ENCODE measurements around the gene MARCHF11. TPM values are rescaled to one million over a fixed set of nuclear protein-coding genes. Genes with fewer than 3 reads are reported as not detected.

Gene MARCHF11
- total and polyA plus RNA-seq, 2 of the 8 experiments (the other 6 are each of a cell fraction or from before 2014, with no cell fraction given): 0.27 to 0.82 TPM

DNA sequence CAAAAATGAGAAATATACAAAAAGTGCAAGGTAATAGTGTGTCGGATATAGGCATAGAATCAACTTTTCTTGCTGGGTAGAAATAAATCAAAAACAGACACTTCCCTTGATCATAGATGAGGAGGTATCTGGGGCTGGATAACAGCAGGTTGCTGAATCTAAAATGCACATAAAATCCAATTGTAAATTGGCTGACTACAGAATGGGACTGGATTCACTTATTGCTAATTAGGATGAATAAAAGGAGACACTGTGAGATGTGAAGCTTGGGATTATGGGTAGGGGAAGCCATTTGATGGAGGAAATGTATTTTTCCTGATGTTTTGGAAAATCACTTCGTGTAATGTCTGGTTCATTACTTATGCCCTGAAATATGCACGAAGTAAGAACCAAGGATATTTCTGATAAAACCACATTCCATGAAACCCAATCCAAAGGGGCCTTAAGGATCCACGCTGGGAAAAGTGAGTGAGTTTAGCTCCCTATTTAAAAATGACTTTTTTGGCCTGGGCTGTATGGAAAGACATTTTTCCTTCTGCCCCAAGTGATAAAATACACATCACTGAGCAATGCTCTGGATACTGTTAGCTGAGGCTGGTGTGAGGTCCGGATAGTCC is 136.1 kb downstream of the MARCHF11 start:
- H3K27ac ChIP-seq (ENCODE audit: low read depth, low read length): no peak overlapping the region
- ChIA-PET CTCF (ENCODE audit: partially characterized antibody) (interaction anchor here (2.2 kb wide), 1 partner anchor 49 kb away, joined by 6 read pairs; no protein-coding TSS in a partner anchor), POLR2A (ENCODE audit: partially characterized antibody) (no interaction called here)
- no peaks in the 10 kb centered on the region for H3K79me1 ChIP-seq (ENCODE audit: low read depth, low read length)
- H3K23ac ChIP-seq (ENCODE audit: insufficient read length): no peak overlapping the region
- no peak overlapping the region for H3K4me2 ChIP-seq (ENCODE audit: insufficient read depth in 1 of 2, low read depth in 2 of 2, low read length in 2 of 2)
- no peak overlapping the region for H2BK20ac ChIP-seq (ENCODE audit: low read length)
- no peak overlapping the region for H4K8ac ChIP-seq (ENCODE audit: extremely low read depth, insufficient read depth, low read length)
- no peak overlapping the region for H2BK12ac ChIP-seq (ENCODE audit: low read depth, low read length)
- H3K9ac ChIP-seq (replicated peaks in 1 of 4; ENCODE audit: extremely low read depth in 1 of 4, low read depth in 3 of 4, low read length in 3 of 4): no peak overlapping the region
- no peaks in the 10 kb centered on the region for H3K36me3 ChIP-seq (ENCODE audit: control insufficient read depth in 2 of 4, insufficient read depth in 4 of 4, low read length in 3 of 4)
- H2BK5ac ChIP-seq (ENCODE audit: low read depth, low read length): no peak overlapping the region
- FAIRE-seq (no peak), DNase-seq (ENCODE audit: low read depth in 1 of 2, low spot score in 2 of 2) (no peak)
- H2BK15ac ChIP-seq (ENCODE audit: low read length): no peak overlapping the region
- no peak overlapping the region for H3K18ac ChIP-seq (ENCODE audit: extremely low read depth, low read length)
- H3K4me3 ChIP-seq (ENCODE audit: extremely low read depth in 1 of 4, insufficient read depth in 2 of 4, low read depth in 3 of 4, low read length in 4 of 4): no peak overlapping the region
- H3K23me2 ChIP-seq (ENCODE audit: low read depth, low read length): no peaks in the 10 kb centered on the region; the same call in 1 of the 2 replicates
- no peak overlapping the region for H3K56ac ChIP-seq (replicated peaks; ENCODE audit: insufficient read length, low read depth, low read length)
- H4K5ac ChIP-seq (ENCODE audit: insufficient read length, low read depth, low read length): no peak overlapping the region
- H3K14ac ChIP-seq (ENCODE audit: insufficient read length): no peak overlapping the region
- no peak overlapping the region for H2AFZ ChIP-seq (ENCODE audit: low read length)
- no peak overlapping the region for H3K4ac ChIP-seq (replicated peaks; ENCODE audit: insufficient read length, low read depth, low read length)
- no peaks in the 10 kb centered on the region for H3K4me1 ChIP-seq (replicated peaks in 1 of 4; ENCODE audit: control insufficient read depth in 3 of 4, insufficient read depth in 4 of 4, low read length in 3 of 4)
- no peak overlapping the region for H2AK5ac ChIP-seq (ENCODE audit: low read depth, low read length)
- H3K9me3 ChIP-seq (ENCODE audit: insufficient read depth in 2 of 2, low read depth in 1 of 2, low read length in 1 of 2): no peaks in the 10 kb centered on the region
- no peak overlapping the region for H2BK120ac ChIP-seq (replicated peaks; ENCODE audit: low read depth, low read length)
- H3K27me3 ChIP-seq (replicated peaks in 1 of 4; ENCODE audit: control insufficient read depth in 3 of 4, extremely low read depth in 1 of 4, insufficient read depth in 3 of 4, low read length in 3 of 4): no peaks in the 10 kb centered on the region
- H4K20me1 ChIP-seq (replicated peaks in 1 of 2; ENCODE audit: control insufficient read depth in 1 of 2, insufficient read depth in 2 of 2, low read length in 2 of 2): no peaks in the 10 kb centered on the region
- no peak overlapping the region for H4K91ac ChIP-seq (replicated peaks; ENCODE audit: insufficient read length, low read length)
- 85% methylated on average over 5 of the region's 5 CpGs; no CpG with 5 or more reads in 1 of the 2 experiments for WGBS, 2 experiments (ENCODE audit: extremely low coverage in 1 of 2, insufficient coverage in 1 of 2, insufficient read length in 1 of 2, insufficient replicate concordance in 2 of 2, low coverage in 1 of 2, low lambda C conversion rate in 2 of 2, missing lambda C conversion rate in 1 of 2)
- H3K79me2 ChIP-seq (ENCODE audit: control insufficient read depth in 1 of 2, insufficient read depth in 2 of 2, low read length in 2 of 2): no peaks in the 10 kb centered on the region
- no peak for TF ChIP-seq ZNF274 (IDR thresholded peaks at IDR 0.05; ENCODE audit: borderline replicate concordance, extremely low read depth, low read length)
- no peak for TF ChIP-seq SP4 (IDR thresholded peaks at IDR 0.05; ENCODE audit: low read length)
- no peak for TF ChIP-seq CREB1 (IDR thresholded peaks at IDR 0.05)
- no peak for TF ChIP-seq BRCA1 (IDR thresholded peaks at IDR 0.05; ENCODE audit: low read depth, low read length)
- no peak for TF ChIP-seq KDM5A (IDR thresholded peaks at IDR 0.05; ENCODE audit: low read length)
- TF ChIP-seq POU5F1 (IDR thresholded peaks at IDR 0.05; ENCODE audit: low read depth, low read length): no peak
- TF ChIP-seq CHD1 (IDR thresholded peaks at IDR 0.05; ENCODE audit: low read depth, low read length): no peak
- TF ChIP-seq SP1 (IDR thresholded peaks at IDR 0.05; ENCODE audit: low read depth, low read length): no peak
- TF ChIP-seq, protein P1, sequence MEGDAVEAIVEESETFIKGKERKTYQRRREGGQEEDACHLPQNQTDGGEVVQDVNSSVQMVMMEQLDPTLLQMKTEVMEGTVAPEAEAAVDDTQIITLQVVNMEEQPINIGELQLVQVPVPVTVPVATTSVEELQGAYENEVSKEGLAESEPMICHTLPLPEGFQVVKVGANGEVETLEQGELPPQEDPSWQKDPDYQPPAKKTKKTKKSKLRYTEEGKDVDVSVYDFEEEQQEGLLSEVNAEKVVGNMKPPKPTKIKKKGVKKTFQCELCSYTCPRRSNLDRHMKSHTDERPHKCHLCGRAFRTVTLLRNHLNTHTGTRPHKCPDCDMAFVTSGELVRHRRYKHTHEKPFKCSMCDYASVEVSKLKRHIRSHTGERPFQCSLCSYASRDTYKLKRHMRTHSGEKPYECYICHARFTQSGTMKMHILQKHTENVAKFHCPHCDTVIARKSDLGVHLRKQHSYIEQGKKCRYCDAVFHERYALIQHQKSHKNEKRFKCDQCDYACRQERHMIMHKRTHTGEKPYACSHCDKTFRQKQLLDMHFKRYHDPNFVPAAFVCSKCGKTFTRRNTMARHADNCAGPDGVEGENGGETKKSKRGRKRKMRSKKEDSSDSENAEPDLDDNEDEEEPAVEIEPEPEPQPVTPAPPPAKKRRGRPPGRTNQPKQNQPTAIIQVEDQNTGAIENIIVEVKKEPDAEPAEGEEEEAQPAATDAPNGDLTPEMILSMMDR (IDR thresholded peaks at IDR 0.05; ENCODE audit: control extremely low read depth in 1 of 3, insufficient read depth in 1 of 3, low read depth in 1 of 3, low read length in 3 of 3): no peak
- no peak for TF ChIP-seq RBBP5 (IDR thresholded peaks at IDR 0.05; ENCODE audit: borderline replicate concordance, low read depth, low read length)

All from H1 (cell line).